ENCODE results near the gene TSPAN16. TPM values are rescaled to one million over a fixed set of nuclear protein-coding genes. Genes with fewer than 3 reads are reported as not detected.
"Not testable (repeated sequence)": the region's sequence is repeated elsewhere in the genome, so short reads cannot be mapped to it uniquely, and the experiment has no call there.

The TSPAN16 gene
- total RNA-seq, 1 donor from 2014 or later, result not detected

GRCh38 chr19:11345122-11345803 is 49.3 kb downstream of the TSPAN16 start:
- DNase-seq (ENCODE audit: low spot score), result no peak

GRCh38 chr19:11346104-11346940 is 50.4 kb downstream of the TSPAN16 start, which contains the start of the genes CCDC159 and TMEM205:
CCDC159 (plus strand) TSS chr19:11346519; CDS start chr19:11346607, 88 bp downstream.
TMEM205 (minus strand) TSS chr19:11346268; CDS start chr19:11345619, 649 bp downstream.
- DNase-seq (ENCODE audit: low spot score), result peak; percentile 99

- DNase-seq (ENCODE audit: low spot score), result no peak
These were observed 51.6 kb downstream of the TSPAN16 start for GRCh38 chr19:11347546-11348039.

GRCh38 chr19:11349171-11349570 is 53.2 kb downstream of the TSPAN16 start:
- DNase-seq (ENCODE audit: low spot score), result no peak

GRCh38 chr19:11354102-11354501 is 58.1 kb downstream of the TSPAN16 start:
- not testable (repeated sequence) for DNase-seq (ENCODE audit: low spot score)

- peak; percentile 94 for DNase-seq (ENCODE audit: low spot score)
These were observed 59.5 kb downstream of the TSPAN16 start, which contains the start of gene PLPPR2 for GRCh38 chr19:11355160-11356073. PLPPR2 (plus strand) TSS chr19:11355432; CDS start chr19:11357674, 2,242 bp downstream.

GRCh38 chr19:11356074-11356397 is 60.1 kb downstream of the TSPAN16 start:
- no peak for DNase-seq (ENCODE audit: low spot score)

GRCh38 chr19:11356676-11357550 is 61.0 kb downstream of the TSPAN16 start:
- no peak for DNase-seq (ENCODE audit: low spot score)

GRCh38 chr19:11359421-11359820 is 63.5 kb downstream of the TSPAN16 start:
- DNase-seq (ENCODE audit: low spot score), result no peak

GRCh38 chr19:11361037-11361770 is 65.2 kb downstream of the TSPAN16 start:
- peak; percentile 74 for DNase-seq (ENCODE audit: low spot score)

GRCh38 chr19:11361771-11362731 is 66.1 kb downstream of the TSPAN16 start:
- no peak for DNase-seq (ENCODE audit: low spot score)

- no peak for DNase-seq (ENCODE audit: low spot score)
These were observed 67.9 kb downstream of the TSPAN16 start for GRCh38 chr19:11363881-11364280.

- DNase-seq (ENCODE audit: low spot score), result no peak
These were observed 68.4 kb downstream of the TSPAN16 start for GRCh38 chr19:11364296-11364904.

GRCh38 chr19:11364935-11365334 is 69.0 kb downstream of the TSPAN16 start:
- no peak for DNase-seq (ENCODE audit: low spot score)

Measured in mucosa of gallbladder (tissue), 1 donor.